Measurements from ENCODE around the gene SORBS1. TPM values are rescaled to one million over a fixed set of nuclear protein-coding genes. Genes with fewer than 3 reads are reported as not detected.

Gene SORBS1
- total and polyA plus RNA-seq, 9 of the 15 experiments (the other 6 are each of a cell fraction or from before 2014, with no cell fraction given) = 2.0 to 13.3 (median 6.5) TPM

DNA sequence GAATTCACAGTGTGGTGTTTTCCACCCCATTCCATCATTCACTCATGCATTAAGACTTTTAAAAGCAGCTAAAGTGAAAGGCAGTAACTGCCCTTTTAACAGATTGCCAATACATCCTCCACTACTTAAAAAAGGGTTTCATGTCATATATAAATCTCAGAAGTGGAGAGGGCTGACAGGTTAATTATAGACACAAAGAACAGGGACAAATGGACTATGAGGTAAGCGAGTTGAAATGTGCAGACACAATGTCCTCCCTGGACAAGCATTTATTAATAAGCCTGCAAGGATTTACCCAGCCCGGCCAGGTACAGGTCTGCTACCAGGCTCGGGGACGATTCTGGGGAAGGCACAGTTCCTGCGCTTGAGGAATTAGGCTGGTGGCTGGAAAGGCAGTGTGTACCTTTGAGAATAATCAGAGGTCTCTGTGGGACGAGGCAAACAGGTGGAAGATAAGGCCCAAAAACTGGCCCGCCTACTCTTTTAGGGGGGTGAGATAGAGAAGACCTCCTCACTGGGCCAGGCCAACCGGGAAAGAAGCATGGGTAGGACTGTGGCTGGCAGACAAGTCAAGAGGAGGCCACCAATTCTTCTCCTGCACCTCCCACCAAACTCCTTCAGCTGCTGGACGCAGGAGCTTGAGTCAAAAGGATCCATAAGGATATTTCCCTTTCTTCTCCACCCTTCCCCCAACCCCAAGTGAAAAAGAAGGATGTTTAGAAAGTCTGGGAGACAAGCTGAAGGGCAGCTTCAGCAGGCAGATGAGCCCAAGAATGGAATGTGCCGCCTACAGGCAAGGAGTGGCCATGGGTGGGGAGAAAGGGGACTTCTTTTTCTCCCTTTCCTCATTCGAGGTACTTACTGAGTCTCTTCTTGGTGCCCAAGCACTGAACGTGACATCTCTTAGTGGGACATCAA, 271.9 kb downstream of the SORBS1 start (continued):
- TF ChIP-seq, protein P1, sequence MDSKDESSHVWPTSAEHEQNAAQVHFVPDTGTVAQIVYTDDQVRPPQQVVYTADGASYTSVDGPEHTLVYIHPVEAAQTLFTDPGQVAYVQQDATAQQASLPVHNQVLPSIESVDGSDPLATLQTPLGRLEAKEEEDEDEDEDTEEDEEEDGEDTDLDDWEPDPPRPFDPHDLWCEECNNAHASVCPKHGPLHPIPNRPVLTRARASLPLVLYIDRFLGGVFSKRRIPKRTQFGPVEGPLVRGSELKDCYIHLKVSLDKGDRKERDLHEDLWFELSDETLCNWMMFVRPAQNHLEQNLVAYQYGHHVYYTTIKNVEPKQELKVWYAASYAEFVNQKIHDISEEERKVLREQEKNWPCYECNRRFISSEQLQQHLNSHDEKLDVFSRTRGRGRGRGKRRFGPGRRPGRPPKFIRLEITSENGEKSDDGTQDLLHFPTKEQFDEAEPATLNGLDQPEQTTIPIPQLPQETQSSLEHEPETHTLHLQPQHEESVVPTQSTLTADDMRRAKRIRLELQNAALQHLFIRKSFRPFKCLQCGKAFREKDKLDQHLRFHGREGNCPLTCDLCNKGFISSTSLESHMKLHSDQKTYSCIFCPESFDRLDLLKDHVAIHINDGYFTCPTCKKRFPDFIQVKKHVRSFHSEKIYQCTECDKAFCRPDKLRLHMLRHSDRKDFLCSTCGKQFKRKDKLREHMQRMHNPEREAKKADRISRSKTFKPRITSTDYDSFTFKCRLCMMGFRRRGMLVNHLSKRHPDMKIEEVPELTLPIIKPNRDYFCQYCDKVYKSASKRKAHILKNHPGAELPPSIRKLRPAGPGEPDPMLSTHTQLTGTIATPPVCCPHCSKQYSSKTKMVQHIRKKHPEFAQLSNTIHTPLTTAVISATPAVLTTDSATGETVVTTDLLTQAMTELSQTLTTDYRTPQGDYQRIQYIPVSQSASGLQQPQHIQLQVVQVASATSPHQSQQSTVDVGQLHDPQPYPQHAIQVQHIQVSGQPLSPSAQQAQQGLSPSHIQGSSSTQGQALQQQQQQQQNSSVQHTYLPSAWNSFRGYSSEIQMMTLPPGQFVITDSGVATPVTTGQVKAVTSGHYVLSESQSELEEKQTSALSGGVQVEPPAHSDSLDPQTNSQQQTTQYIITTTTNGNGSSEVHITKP (IDR thresholded peaks at IDR 0.05; ENCODE audit: partially characterized antibody) = peak; percentile 86
- TF ChIP-seq ZNF696 (CRISPR knock-in tag; conservative IDR thresholded peaks at IDR 0.05) (no peak), KDM2B (CRISPR knock-in tag; IDR thresholded peaks at IDR 0.05) (no peak), ZNF449 (CRISPR knock-in tag; IDR thresholded peaks at IDR 0.05) (no peak), ZNF354B (CRISPR knock-in tag; IDR thresholded peaks at IDR 0.05) (no peak), XRCC5 (IDR thresholded peaks at IDR 0.05; ENCODE audit: low read depth, low read length) (0 out of 2 replicates have a peak, but pooled peaks have one; percentile 30), NCOA1 (IDR thresholded peaks at IDR 0.05; ENCODE audit: low read depth) (no peak), CTCF (IDR thresholded peaks at IDR 0.05 in 2 of 3, conservative IDR thresholded peaks at IDR 0.05 in 1 of 3; ENCODE audit: insufficient read depth in 2 of 3, low read depth in 1 of 3, low read length in 3 of 3) (peak; percentile 28 to 50 (median 47); a peak in 5 of 6 replicates), ARNT (IDR thresholded peaks at IDR 0.05) (no peak), GMEB1 (CRISPR knock-in tag; IDR thresholded peaks at IDR 0.05) (no peak)
- TF ChIP-seq, protein P2, sequence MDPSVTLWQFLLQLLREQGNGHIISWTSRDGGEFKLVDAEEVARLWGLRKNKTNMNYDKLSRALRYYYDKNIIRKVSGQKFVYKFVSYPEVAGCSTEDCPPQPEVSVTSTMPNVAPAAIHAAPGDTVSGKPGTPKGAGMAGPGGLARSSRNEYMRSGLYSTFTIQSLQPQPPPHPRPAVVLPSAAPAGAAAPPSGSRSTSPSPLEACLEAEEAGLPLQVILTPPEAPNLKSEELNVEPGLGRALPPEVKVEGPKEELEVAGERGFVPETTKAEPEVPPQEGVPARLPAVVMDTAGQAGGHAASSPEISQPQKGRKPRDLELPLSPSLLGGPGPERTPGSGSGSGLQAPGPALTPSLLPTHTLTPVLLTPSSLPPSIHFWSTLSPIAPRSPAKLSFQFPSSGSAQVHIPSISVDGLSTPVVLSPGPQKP (CRISPR knock-in tag; IDR thresholded peaks at IDR 0.05) = no peak
- TF ChIP-seq, protein P3, sequence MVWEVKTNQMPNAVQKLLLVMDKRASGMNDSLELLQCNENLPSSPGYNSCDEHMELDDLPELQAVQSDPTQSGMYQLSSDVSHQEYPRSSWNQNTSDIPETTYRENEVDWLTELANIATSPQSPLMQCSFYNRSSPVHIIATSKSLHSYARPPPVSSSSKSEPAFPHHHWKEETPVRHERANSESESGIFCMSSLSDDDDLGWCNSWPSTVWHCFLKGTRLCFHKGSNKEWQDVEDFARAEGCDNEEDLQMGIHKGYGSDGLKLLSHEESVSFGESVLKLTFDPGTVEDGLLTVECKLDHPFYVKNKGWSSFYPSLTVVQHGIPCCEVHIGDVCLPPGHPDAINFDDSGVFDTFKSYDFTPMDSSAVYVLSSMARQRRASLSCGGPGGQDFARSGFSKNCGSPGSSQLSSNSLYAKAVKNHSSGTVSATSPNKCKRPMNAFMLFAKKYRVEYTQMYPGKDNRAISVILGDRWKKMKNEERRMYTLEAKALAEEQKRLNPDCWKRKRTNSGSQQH (CRISPR knock-in tag; IDR thresholded peaks at IDR 0.05) = no peak
